OCI-M2 (cell line): ENCODE measurements around the gene SLC25A40.
A peak's percentile ranks its signal among the peaks of the same experiment; 100 is the strongest.
"Not testable (repeated sequence)": the region's sequence is repeated elsewhere in the genome, so short reads cannot be mapped to it uniquely, and the experiment has no call there.

ENCODE experiments used
- DNase-seq: peaks from one replicate; lab custom pipeline; 2025; ENCODE audit not compliant: unreplicated experiment; lab: John Stamatoyannopoulos, UW

Gene SLC25A40, protein sequence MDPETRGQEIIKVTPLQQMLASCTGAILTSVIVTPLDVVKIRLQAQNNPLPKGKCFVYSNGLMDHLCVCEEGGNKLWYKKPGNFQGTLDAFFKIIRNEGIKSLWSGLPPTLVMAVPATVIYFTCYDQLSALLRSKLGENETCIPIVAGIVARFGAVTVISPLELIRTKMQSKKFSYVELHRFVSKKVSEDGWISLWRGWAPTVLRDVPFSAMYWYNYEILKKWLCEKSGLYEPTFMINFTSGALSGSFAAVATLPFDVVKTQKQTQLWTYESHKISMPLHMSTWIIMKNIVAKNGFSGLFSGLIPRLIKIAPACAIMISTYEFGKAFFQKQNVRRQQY

DNA sequence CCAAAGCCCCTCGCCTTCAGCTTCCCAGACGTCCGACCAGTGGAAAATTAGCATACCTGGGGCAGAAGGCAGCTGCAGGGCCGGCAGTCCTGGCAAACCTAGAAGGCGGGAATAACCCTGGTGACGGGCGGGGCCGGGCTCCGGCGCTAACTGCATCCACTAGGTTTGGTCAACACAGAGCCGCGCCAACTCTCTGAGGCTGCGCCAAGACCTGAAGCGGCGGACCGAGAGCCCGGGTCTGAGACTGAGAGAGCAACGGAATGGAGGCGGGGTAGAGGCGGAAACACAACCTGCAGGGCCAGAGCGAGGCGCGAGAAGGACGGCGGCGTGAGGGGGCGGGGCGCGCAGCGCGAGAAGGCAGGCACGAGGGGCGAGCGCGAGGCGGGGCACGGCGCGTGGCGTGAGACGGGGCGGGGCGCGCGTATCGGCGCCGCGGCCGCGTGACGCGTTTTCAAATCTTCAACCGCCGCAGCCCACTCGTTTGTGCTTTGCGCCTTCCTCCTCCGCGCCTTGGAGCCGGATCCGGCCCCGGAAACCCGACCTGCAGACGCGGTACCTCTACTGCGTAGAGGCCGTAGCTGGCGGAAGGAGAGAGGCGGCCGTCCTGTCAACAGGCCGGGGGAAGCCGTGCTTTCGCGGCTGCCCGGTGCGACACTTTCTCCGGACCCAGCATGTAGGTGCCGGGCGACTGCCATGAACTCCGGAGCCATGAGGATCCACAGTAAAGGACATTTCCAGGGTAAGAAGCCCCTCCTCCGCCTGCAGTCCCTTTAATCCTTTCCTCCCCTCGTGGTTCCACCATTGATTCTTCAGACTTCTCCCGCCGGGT is at the start of gene SLC25A40, which contains the start of gene DBF4:
Gene SLC25A40 (minus strand): TSS at position 321 of the 829 bp plus-strand sequence. CDS start 17,633 bp downstream, outside the sequence.
Gene DBF4 (plus strand): TSS at position 454 of the 829 bp plus-strand sequence. CDS start 240 bp downstream, at position 694.
- peak; percentile 58 for DNase-seq

DNA sequence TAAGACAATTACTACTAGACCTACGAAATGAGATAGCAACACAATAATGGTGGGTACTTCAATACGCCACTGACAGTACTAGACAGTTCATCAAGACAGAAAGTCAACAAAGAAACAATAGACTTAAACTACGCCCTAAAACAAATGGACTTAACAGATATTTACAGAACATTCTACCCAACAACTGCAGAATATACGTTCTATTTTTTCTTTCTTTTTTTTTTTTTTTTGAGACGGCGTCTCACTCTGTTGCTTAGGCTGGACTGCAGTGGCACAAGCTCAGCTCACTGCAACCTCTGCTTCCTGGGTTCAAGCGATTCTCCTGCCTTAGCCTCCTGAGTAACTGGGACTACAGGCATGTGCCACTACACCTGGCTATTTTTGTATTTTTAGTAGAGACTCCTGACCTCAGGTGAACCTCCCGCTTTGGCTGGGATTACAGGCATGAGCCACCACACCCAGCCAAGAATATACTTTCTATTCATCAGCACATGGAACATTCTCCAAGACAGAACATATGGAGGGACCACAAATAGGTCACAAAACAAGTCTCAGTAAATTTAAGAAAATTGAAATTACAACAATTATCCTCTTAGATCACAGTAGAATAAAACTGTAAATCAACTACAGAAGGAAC is 46.7 kb upstream of the SLC25A40 start:
- DNase-seq: not testable (repeated sequence)

- no peak for DNase-seq
Measured at GRCh38 chr7:87920578-87920977, 44.4 kb upstream of the SLC25A40 start.

- DNase-seq: no peak
Measured at GRCh38 chr7:87919875-87920274, 43.7 kb upstream of the SLC25A40 start.

GRCh38 chr7:87918740-87919139 is 42.6 kb upstream of the SLC25A40 start:
- DNase-seq: no peak

GRCh38 chr7:87912121-87912520 is 36.0 kb upstream of the SLC25A40 start:
- no peak for DNase-seq

DNA sequence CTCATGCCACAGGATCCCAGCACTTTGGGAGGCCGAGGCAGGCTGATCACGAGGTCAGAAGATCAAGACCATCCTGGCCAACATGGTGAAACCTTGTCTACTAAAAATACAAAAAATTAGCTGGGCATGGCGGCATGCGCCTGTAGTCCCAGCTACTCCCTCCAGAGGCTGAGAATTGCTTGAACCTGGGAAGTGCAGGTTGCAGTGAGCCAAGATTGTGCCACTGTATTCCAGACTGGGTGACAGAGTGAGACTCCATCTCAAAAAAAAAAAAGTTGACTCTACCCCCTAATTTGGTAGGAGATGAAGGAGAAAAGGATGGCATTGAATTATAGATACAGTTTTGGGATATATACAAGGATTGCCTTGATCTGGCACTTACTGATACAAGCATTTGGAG is 32.7 kb upstream of the SLC25A40 start:
- not testable (repeated sequence) for DNase-seq

GRCh38 chr7:87907136-87907906 is 31.2 kb upstream of the SLC25A40 start:
- DNase-seq: not testable (repeated sequence)

GRCh38 chr7:87899255-87899654 is 23.1 kb upstream of the SLC25A40 start:
- DNase-seq: no peak

GRCh38 chr7:87895363-87895762 is 19.2 kb upstream of the SLC25A40 start:
- no peak for DNase-seq

- DNase-seq: no peak
Measured at GRCh38 chr7:87886875-87887274, 10.7 kb upstream of the SLC25A40 start.

DNA sequence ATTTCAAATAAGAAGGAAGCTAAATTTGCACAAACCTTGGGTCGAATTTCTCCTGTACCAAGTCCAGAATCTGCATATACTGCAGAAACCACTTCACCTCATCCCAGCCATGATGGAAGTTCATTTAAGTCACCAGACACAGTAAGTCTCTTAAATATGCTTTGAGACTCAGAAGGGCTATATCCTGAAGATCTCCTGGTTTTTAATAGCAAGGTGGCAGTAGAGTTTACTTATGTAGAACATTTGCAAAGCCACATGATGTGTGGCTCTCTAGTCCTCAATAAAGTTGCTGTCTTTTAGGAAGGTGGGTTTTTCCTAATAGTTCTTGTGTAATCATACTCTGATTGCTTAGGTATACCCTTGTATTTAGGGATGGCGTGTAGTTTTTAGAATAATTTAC is 8.9 kb upstream of the SLC25A40 start:
- no peak for DNase-seq

DNA sequence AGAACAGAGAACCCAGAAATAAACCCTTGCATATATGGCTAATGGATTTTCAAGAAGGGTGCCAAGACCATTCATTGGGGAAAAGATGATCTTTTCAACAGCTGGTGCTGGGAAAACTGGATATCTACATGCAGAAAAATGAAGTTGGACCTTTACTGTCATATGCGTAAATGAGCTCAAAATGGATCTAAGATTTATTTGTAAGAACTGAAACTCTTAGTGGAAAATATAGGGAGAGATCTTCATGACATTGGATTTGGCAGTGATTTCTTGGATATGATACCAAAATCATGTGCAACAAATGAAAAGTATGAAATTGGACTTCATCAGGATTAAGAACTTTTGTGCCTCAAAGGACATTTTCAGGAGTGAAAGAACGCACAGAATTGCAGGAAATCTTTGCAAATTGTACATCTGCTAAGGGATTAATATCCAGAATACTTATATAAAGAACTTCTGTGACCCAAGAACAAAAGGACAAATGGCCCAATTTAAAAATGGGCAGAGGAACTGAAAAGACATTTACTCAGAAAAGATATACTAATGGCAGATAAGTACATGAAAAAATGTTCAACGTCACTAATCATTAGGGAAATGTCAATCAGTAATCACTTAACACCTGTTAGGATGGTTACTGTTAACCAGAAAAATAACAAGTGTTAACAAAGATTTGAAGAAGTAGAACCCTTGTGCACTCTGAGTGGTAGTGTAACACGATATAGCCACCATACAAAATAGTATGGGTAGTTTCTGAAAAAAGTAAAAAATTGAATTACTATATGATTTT is 6.2 kb upstream of the SLC25A40 start:
- no peak for DNase-seq

- no peak for DNase-seq
Measured at GRCh38 chr7:87878208-87878735, 2.1 kb upstream of the SLC25A40 start.

DNA sequence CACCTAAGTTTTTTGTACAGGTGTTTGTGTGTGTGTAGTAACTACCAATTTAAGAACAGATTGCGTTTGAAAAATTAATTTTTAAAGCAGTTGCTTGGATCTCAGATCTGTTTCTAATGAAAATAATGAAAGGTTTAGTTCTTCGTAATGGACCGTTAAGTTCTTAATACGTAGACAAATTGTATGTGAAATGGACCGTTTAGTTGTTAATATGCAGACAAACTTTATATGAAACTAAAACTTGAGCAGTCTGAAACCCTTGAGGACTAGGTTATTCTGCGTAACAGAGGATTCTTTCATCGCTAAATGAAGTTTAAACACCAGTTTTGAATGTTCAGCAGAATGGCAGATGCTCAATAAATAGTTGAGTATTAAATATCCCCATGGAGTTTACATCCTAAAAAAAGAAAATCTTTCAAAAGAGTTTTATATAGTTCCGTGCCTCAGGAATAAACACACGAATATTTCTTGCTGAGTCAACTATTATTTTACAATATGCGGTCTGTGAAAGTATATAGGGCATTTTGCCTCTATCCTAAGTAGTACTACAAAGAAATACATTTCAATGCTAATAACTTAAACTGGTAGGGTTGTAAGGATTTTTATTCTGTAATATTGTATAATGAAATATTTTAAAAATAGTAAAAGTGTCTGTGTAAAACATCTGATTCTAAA is 1.3 kb upstream of the SLC25A40 start:
- no peak for DNase-seq

GRCh38 chr7:87876869-87877234 is 692 bp upstream of the SLC25A40 start:
- no peak for DNase-seq

- DNase-seq: no peak
Measured at GRCh38 chr7:87875151-87876039, 765 bp downstream of the SLC25A40 start.

DNA sequence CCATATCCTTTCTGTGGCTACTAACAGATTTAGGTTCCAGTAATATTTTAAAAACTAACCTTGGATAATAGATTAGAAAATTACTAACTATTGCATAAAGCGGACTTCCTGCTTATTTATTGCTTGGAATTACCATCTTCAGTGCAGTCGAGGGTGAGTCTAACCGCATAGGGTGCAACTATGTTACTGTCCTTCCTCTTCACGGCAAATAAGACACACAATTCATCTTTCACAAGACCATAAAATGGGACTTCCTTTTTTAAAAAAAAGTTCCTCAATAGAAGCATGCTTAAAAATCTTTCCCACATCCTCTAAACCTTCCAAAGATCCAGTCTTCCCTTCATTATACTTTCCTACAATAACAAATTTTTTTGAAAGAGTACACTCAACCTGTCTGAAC is 2.1 kb downstream of the SLC25A40 start:
- DNase-seq: no peak
